Endothelial cell of umbilical vein (primary cell): ENCODE results near the gene CINP. TPM values are rescaled to one million over a fixed set of nuclear protein-coding genes. Genes with fewer than 3 reads are reported as not detected.

Experiments used
- BruUV-seq: library from RNA; stranded (reverse); fragments of 400-500 nt; replicated peaks from 2 replicates; lab custom pipeline; 2021; lab: Mats Ljungman, UMichigan
- CTCF ChIA-PET: fragments of 300-600, 350-600 bp; sonication (Branson Sonifier 250); formaldehyde crosslinking; loops from one replicate; lab custom pipeline; 2021; ENCODE audit warnings: antibody characterized with exemption, inconsistent platforms; lab: Charles Lee
- POLR2A ChIA-PET: fragments of 300-600, 350-600 bp; sonication (Branson Sonifier 250); formaldehyde crosslinking; loops from one replicate; lab custom pipeline; 2021; ENCODE audit warnings: antibody characterized with exemption, inconsistent platforms; lab: Charles Lee
- DNase-seq: peaks from one replicate; pipeline ENCODE4 v3.0.0-alpha.2; 2011; ENCODE audit warnings: low read depth, low spot score
- FAIRE-seq: peaks from 2 replicates; lab custom pipeline; 2011; peaks lifted over from hg19 to GRCh38; lab: Jason Lieb, UNC
- H2AFZ ChIP-seq: 2 replicates; pipeline ENCODE4 v1.6.0; 2012; ENCODE audit warnings: low read depth, low read length, control low read depth, inconsistent platforms
- H3K27ac ChIP-seq: 2 replicates; pipeline ENCODE4 v1.5.1; 2011; ENCODE audit warnings: low read depth, mild to moderate bottlenecking, control low read depth, low read length, moderate library complexity; ENCODE audit not compliant: insufficient read depth
- H3K27me3 ChIP-seq, 2 experiments: 2 replicates each; pipeline versions ENCODE4 v1.6.0 to v1.6.1; 2011; ENCODE audit warnings: low read length in 2 of 2, mixed read lengths in 1 of 2; ENCODE audit not compliant: control insufficient read depth in 2 of 2, insufficient read depth in 2 of 2
- H3K36me3 ChIP-seq, 2 experiments: 2 replicates in 1 of 2; 3 replicates in 1 of 2; pipeline ENCODE4 v1.5.1; 2011; ENCODE audit warnings: low read length in 2 of 2, mild to moderate bottlenecking in 1 of 2, moderate library complexity in 1 of 2; ENCODE audit not compliant: control insufficient read depth in 2 of 2, insufficient read depth in 2 of 2; ENCODE audit errors: extremely low read depth in 1 of 2
- H3K4me1 ChIP-seq: 3 replicates; pipeline ENCODE4 v1.5.1; 2011; ENCODE audit warnings: mild to moderate bottlenecking, low read length; ENCODE audit not compliant: control insufficient read depth, insufficient read depth; ENCODE audit errors: extremely low read depth
- H3K4me2 ChIP-seq: 2 replicates; pipeline ENCODE4 v1.6.1; 2011; ENCODE audit warnings: low read length, control low read depth, mixed read lengths; ENCODE audit not compliant: insufficient read depth
- H3K4me3 ChIP-seq, 3 experiments: fragments of 200-600 bp in 1 of 3; sonication (generic), shearing (Covaris generic) in 1 of 3; replicated peaks in 1 of 3; 2 replicates each; pipeline ENCODE4 v1.5.1; 2011 to 2016; ENCODE audit warnings: control low read depth in 3 of 3, low read length in 3 of 3, mild to moderate bottlenecking in 2 of 3, inconsistent platforms in 1 of 3, low read depth in 1 of 3, moderate library complexity in 1 of 3; ENCODE audit not compliant: insufficient read depth in 1 of 3
- H3K79me2 ChIP-seq: 2 replicates; pipeline ENCODE4 v1.6.0; 2012; ENCODE audit warnings: low read length, inconsistent platforms; ENCODE audit not compliant: control insufficient read depth, insufficient read depth
- H3K9ac ChIP-seq: replicated peaks from 2 replicates; pipeline ENCODE3; 2011; ENCODE audit warnings: low read length, control low read depth; ENCODE audit not compliant: insufficient read depth; ENCODE audit errors: extremely low read depth
- H3K9me1 ChIP-seq: replicated peaks from 3 replicates; pipeline ENCODE4 v1.6.0; 2011; ENCODE audit warnings: mild to moderate bottlenecking, low read length; ENCODE audit not compliant: control insufficient read depth, insufficient read depth; ENCODE audit errors: extremely low read depth
- H3K9me3 ChIP-seq: replicated peaks from 2 replicates; pipeline ENCODE4 v1.5.1; 2012; ENCODE audit warnings: low read length, inconsistent platforms; ENCODE audit not compliant: control insufficient read depth, insufficient read depth
- H4K20me1 ChIP-seq: replicated peaks from 2 replicates; pipeline ENCODE3; 2011; ENCODE audit warnings: mild to moderate bottlenecking, low read length; ENCODE audit not compliant: control insufficient read depth, insufficient read depth; ENCODE audit errors: extremely low read depth
- EZH2 ChIP-seq: IDR thresholded peaks from 2 replicates; pipeline ENCODE4 v1.6.1; 2012; ENCODE audit warnings: borderline replicate concordance, low read depth, mild to moderate bottlenecking, moderate library complexity, low read length, inconsistent platforms; ENCODE audit not compliant: severe bottlenecking
- FOS ChIP-seq: IDR thresholded peaks from 2 replicates; pipeline ENCODE4 v1.6.1; 2011; ENCODE audit warnings: mild to moderate bottlenecking, low read length, moderate library complexity, borderline replicate concordance; ENCODE audit not compliant: insufficient read depth
- GATA2 ChIP-seq: IDR thresholded peaks from 2 replicates; pipeline ENCODE4 v1.7.0; 2011; ENCODE audit warnings: low read depth, mild to moderate bottlenecking, moderate library complexity, mixed read lengths, low read length; ENCODE audit not compliant: insufficient read length, insufficient read depth
- JUN ChIP-seq: IDR thresholded peaks from 2 replicates; pipeline ENCODE4 v1.6.1; 2011; ENCODE audit warnings: borderline replicate concordance, low read depth; ENCODE audit not compliant: insufficient read length, insufficient read depth
- MYC ChIP-seq: IDR thresholded peaks from one replicate; pipeline ENCODE4 v1.6.1; 2011; ENCODE audit warnings: mild to moderate bottlenecking, low read depth, low read length
- POLR2A ChIP-seq: IDR thresholded peaks from 2 replicates; pipeline ENCODE4 v1.6.1; 2012; ENCODE audit warnings: low read depth, mild to moderate bottlenecking, control low read depth, low read length
- POLR2AphosphoS5 ChIP-seq: IDR thresholded peaks from 2 replicates; pipeline ENCODE4 v1.6.1; 2012; ENCODE audit warnings: low read depth, mild to moderate bottlenecking, control low read depth, low read length, moderate library complexity; ENCODE audit not compliant: insufficient read depth
- dilution Hi-C: fragments of 300-500 bp; cut with MboI; formaldehyde crosslinking; loops from one replicate; pipeline ENCODE4 v1.15.0; 2019; ENCODE audit warnings: low sequenced_read_pairs; ENCODE audit not compliant: extremely low pct_ligation_motif_present
- intact Hi-C: fragments of 100-400 bp; cut with micrococcal nuclease; formaldehyde crosslinking; loops from one replicate; pipeline ENCODE4 v1.10.0; 2022
- polyA plus RNA-seq, 4 experiments: library from polyadenylated mRNA; depleted of rRNA in 3 of 4; stranded (reverse) in 3 of 4; unstranded in 1 of 4; fragments of >200 nt; gene quantifications; 2 replicates each; pipeline versions ENCODE4 v1.2.1 to v1.2.3, GENCODE V29; 2011 to 2012; ENCODE audit warnings: missing spikeins in 1 of 4
- total RNA-seq: library from RNA; stranded (reverse); gene quantifications from 2 replicates; pipeline ENCODE4 v1.2.3, GENCODE V29; 2021
- TF ChIP-seq, protein P1 (sequence below): IDR thresholded peaks from 2 replicates; pipeline ENCODE4 v1.6.1; 2011; ENCODE audit not compliant: insufficient read depth, insufficient read length
- TF ChIP-seq, protein P2 (sequence below), 2 donors: IDR thresholded peaks; 1 replicate in 1 of 2; 2 replicates in 1 of 2; pipeline ENCODE4 v1.5.1; 2011; ENCODE audit warnings: low read length in 2 of 2, mild to moderate bottlenecking in 2 of 2, moderate library complexity in 2 of 2, control low read depth in 1 of 2, inconsistent platforms in 1 of 2, low read depth in 1 of 2; ENCODE audit not compliant: insufficient read depth in 1 of 2; ENCODE audit errors: extremely low read depth in 1 of 2

Gene CINP
- total and polyA plus RNA-seq, 2 donors (not counting 3 experiments of a cell fraction or from before 2014, with no cell fraction given) = 44.0 to 79.1 TPM

DNA sequence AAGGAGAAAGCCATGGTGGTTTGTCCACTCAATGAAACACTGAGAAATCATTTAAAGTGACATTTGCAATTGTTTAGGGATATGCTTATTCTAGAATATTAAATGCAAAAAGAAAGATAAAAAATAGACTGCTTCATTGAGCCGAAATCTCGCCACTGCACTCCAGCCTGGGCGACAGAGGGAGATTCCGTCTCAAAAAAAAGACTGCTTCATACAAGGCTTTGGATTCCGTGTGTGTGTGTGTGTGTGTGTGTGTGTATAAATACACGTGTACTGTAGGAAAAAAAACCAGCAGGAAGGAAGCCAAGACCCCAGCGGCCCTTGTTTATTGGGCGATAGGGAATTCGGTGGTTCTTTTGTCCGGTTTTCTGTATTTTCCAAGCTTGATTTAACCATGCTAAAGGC is 46.4 kb downstream of the CINP start:
- peaks cover 25% of the 10 kb centered on the region for H3K4me1 ChIP-seq
- CTCF ChIA-PET = interaction anchor here (0.7 to 2.3 kb wide), 11 partner anchors 11 to 253 kb away, joined by 3 to 10 read pairs (median 4); partner anchors contain the start of gene MOK
- DNase-seq = no peak
- H2AFZ ChIP-seq = peak overlapping the region; percentile 50
- FAIRE-seq = no peak
- peak overlapping the region; percentile 38 for H3K4me2 ChIP-seq
- intact Hi-C loops = loop anchor here (2.0 to 10.0 kb wide), 2 partner anchors 356 to 552 kb away; partner anchors contain the start of gene PPP2R5C
- no peaks in the 10 kb centered on the region for H3K27me3 ChIP-seq
- POLR2A ChIA-PET = interaction anchor here (0.6 kb wide), 1 partner anchor 134 kb away, joined by 3 read pairs; no protein-coding TSS in a partner anchor
- H3K9ac ChIP-seq = no peak overlapping the region
- dilution Hi-C loops = no loop called here
- peaks cover 5% of the 10 kb centered on the region for H3K79me2 ChIP-seq
- no peaks in the 10 kb centered on the region for H4K20me1 ChIP-seq
- peak overlapping the region in 2 of 3 experiments; percentile 31 to 33 for H3K4me3 ChIP-seq
- TF ChIP-seq, protein P1, sequence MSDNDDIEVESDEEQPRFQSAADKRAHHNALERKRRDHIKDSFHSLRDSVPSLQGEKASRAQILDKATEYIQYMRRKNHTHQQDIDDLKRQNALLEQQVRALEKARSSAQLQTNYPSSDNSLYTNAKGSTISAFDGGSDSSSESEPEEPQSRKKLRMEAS = no peak
- peak; percentile 12 for TF ChIP-seq POLR2A
- no peaks in the 10 kb centered on the region for H3K9me3 ChIP-seq
- no peak overlapping the region for H3K27ac ChIP-seq
- no peaks in the 10 kb centered on the region for H3K36me3 ChIP-seq
- H3K9me1 ChIP-seq = no peaks in the 10 kb centered on the region
- no TSS peak for BruUV-seq

DNA sequence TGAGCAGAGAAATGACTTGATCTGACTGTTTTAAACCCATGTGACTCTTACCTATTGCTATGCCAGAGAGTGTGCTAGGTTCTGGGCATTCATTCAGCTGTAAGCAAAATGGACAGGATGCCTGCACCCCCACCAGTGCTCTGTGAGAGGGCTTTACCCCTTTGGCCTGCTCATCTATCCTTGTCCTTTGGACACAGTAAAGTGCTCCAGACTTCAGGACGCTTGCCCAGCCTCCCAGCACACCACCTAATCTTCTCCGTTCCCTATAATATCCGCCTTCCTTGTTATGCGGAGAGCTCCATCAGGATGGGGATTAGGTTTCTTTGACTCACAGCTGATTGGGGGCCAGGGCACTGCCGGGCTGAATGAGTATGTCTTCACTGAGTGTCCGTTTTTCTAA is 47.6 kb downstream of the CINP start:
- ChIA-PET CTCF (interaction anchor here (1.3 to 2.8 kb wide), 10 partner anchors 10 to 269 kb away, joined by 3 to 32 read pairs (median 6); partner anchors contain the start of genes MOK and WDR20), POLR2A (no interaction called here)
- no peak overlapping the region for H3K9ac ChIP-seq
- intact Hi-C loops (loop anchor here (2.0 to 10.0 kb wide), 3 partner anchors 176 to 550 kb away; partner anchors contain the start of genes HSP90AA1, PPP2R5C and WDR20), dilution Hi-C loops (no loop called here)
- H3K27ac ChIP-seq = no peak overlapping the region
- no peaks in the 10 kb centered on the region for H3K9me3 ChIP-seq
- no peaks in the 10 kb centered on the region for H4K20me1 ChIP-seq
- TF ChIP-seq, protein P2, sequence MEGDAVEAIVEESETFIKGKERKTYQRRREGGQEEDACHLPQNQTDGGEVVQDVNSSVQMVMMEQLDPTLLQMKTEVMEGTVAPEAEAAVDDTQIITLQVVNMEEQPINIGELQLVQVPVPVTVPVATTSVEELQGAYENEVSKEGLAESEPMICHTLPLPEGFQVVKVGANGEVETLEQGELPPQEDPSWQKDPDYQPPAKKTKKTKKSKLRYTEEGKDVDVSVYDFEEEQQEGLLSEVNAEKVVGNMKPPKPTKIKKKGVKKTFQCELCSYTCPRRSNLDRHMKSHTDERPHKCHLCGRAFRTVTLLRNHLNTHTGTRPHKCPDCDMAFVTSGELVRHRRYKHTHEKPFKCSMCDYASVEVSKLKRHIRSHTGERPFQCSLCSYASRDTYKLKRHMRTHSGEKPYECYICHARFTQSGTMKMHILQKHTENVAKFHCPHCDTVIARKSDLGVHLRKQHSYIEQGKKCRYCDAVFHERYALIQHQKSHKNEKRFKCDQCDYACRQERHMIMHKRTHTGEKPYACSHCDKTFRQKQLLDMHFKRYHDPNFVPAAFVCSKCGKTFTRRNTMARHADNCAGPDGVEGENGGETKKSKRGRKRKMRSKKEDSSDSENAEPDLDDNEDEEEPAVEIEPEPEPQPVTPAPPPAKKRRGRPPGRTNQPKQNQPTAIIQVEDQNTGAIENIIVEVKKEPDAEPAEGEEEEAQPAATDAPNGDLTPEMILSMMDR (IDR thresholded peaks at IDR 0.05; ENCODE audit: extremely low read depth in 1 of 2, insufficient read depth in 1 of 2, low read depth in 1 of 2, low read length in 2 of 2) = no peak
- TF ChIP-seq POLR2A (no peak), FOS (no peak), JUN (no peak), POLR2AphosphoS5 (no peak), EZH2 (no peak), MYC (no peak), GATA2 (no peak)
- TF ChIP-seq, protein P1 = no peak
- H3K4me3 ChIP-seq = no peak overlapping the region
- DNase-seq (no peak), FAIRE-seq (no peak)
- H3K79me2 ChIP-seq = no peaks in the 10 kb centered on the region
- no peaks in the 10 kb centered on the region for H3K9me1 ChIP-seq
- H3K4me1 ChIP-seq = peaks cover 19% of the 10 kb centered on the region
- H3K27me3 ChIP-seq = no peaks in the 10 kb centered on the region
- no TSS peak for BruUV-seq
- H3K36me3 ChIP-seq = no peaks in the 10 kb centered on the region
- H3K4me2 ChIP-seq = no peak overlapping the region
- H2AFZ ChIP-seq = no peak overlapping the region
